ENCODE data around the gene EFCAB8. TPM values are rescaled to one million over a fixed set of nuclear protein-coding genes. Genes with fewer than 3 reads are reported as not detected.

Gene EFCAB8
- polyA plus RNA-seq, 3 donors = 0.02 to 0.09 TPM; not detected in 1

DNA sequence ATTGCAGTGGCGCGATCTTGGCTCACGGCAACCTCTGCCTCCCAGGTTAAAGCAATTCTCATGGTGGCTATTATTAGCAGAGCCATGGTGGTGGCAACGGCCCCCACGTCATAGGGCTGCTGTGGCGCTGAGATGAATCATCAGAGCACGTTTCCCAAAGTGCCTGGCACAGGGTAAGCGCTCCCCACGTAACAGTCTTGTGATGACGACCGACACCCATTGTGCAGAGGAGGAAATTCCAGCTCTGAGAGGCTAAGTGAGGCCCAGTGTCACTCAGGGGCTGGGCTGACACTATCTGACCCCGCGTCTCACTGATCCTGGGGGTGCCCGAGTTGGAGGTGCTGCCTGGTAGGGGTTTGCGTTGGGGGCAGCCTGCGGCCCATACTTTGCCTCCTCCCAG is 129.3 kb downstream of the EFCAB8 start:
- 80 to 85% (median 83%) methylated on average over 16 of the region's 16 CpGs for WGBS, 3 donors
- no peak overlapping the region for H3K27ac ChIP-seq (ENCODE audit: low read depth, low read length)

DNA sequence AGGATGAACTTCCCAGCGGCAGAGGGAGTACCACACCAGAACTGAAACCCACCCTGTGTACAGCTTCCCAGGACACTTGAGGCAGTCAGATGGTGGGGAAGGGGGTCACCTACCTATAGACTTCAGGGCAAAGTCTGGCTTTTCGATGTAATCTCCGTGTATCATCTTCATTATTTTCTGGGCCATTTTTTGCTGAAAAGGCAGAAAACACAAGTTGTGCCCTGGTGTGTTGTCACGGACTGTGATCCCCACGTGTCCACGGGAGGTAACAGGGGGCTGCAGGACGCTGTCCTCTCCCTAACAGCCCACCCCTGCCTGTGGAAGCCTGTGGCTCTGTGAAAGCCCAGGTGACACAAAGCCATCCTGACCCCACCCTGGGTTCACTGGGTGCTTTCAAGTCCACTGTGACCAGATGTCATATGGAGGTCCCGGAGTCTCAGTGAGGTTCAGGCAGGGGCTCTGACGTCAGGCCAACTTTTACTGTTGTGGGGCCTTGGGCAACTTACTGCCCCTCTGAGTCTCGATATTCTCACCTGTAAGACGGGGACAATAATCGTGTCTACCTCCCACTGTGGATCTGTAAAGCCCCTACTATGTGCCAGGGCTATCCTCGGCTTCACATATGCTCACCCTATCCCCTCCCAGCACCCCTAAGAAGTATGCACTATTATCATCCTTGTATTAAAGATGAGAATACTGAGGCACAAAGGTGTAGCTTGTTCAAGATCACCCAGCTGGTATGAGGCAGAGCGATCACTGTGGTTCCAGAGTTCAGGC is 131.0 kb downstream of the EFCAB8 start:
- 81 to 90% (median 85%) methylated on average over 14 of the region's 14 CpGs for WGBS, 3 donors
- H3K27ac ChIP-seq (ENCODE audit: low read depth, low read length) = no peak overlapping the region

DNA sequence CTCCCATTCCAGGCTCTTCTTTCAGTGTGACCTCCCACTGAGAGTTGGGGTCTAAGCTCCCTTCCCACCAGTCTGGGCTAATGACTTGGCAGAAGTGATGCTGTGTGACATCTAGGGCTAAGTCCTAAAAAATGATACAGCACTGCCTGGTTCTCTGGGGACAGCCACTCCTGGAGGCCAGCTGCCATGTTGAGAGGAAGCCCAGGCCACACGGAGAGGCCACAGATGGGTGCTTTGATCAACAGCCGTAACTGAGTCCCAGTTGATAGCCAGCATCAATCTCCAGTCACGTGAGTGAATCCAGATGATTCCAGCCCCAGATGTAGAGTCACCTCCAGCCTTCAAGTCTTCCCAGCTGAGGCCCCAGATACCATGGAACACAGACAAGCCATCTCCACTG is 131.7 kb downstream of the EFCAB8 start:
- 65 to 83% (median 73%) methylated on average over 3 of the region's 3 CpGs for WGBS, 3 donors
- no peak overlapping the region for H3K27ac ChIP-seq (ENCODE audit: low read depth, low read length)

DNA sequence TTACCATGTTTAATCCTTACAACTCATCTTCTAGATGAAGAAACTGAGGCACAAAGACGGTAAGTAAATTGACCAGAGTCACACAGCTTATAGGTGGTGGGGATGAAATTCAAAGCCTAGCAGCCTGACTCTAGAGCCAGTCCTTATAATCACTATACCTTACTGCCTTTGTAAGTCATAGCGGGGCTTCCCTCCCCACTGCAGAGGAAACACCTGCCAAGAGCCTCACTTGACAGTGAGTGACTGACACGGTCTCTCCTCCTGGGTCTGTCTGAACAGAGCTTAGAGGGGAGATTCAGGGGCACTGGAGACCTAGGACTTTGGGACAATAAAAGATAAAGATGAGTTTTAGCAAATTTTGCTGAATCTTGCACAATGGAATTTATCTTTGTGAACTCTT is 132.7 kb downstream of the EFCAB8 start:
- 42 to 51% (median 49%) methylated on average over 3 of the region's 3 CpGs for WGBS, 3 donors
- no peak overlapping the region for H3K27ac ChIP-seq (ENCODE audit: low read depth, low read length)

DNA sequence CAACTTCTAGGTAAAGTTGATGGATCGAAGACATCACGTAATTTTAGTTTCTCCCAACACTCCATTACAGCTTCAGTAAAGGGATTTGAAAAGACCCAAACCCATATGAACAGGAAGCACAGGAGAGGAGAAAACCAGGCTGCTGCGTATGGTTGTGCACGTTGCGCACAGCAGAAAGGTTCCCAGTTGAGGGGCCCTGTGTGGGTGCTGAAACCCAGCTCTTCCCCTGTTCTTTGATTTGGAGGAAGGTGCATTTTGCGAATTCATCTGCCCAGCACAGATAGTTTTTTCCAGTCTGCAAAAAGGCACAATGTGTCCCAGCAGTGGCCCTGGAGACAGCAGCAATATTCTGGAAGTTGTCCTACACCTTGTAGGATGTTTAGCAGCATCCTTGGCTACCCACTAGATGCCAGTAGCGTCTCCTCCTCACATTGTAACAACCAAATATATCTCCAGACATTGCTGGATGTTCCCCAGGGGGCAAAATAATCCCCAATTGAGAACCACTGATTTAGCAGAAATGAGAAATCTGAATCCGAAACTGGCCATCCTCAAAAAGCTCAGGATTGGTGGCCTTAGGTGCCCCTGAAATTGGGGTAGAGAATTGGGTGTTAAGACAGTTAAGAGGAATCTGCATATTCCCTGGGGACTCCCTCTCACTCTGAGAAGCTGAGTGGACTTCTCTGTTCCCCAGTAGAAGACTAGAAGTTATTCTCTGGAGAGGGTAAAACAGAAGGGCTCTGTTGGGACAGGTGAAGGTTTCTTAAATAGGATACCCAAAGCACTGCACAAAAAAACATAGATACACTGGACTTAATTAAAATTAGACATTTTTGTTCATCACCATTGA is 133.3 kb downstream of the EFCAB8 start:
- WGBS, 3 donors = 76 to 84% (median 78%) methylated on average over 8 of the region's 8 CpGs

DNA sequence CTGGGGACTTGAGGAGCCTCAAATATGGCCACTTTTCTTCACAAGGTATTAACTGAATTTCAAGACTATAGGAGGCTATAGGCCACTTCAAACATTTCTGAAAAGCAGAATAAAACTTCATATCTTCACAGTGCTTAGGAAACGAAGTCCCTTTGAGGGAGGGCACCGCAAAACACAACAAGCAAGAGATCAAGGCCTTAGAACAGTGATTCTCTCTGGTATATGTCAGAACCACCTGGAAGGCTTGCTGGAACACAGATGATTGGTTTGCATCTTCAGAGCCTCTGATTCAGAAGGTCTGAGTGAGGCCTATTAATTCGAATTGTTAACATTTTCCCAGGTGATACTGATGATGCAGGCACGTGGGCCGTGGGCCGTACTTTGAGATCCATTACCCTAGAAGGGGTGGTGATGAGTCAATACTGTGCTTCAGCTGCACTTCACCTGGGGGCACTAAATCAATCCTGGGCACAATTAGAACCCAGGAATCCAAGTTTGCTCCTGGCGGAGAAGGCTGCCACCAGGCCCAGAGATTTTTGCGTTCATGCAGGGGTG is 134.8 kb downstream of the EFCAB8 start:
- WGBS, 3 donors = 69 to 82% (median 78%) methylated on average over 8 of the region's 8 CpGs
- no peak overlapping the region for H3K27ac ChIP-seq (ENCODE audit: low read depth, low read length)

More for the DNA sequence above, 133.3 kb downstream of the EFCAB8 start:
- no peak overlapping the region for H3K27ac ChIP-seq (ENCODE audit: low read depth, low read length)

DNA sequence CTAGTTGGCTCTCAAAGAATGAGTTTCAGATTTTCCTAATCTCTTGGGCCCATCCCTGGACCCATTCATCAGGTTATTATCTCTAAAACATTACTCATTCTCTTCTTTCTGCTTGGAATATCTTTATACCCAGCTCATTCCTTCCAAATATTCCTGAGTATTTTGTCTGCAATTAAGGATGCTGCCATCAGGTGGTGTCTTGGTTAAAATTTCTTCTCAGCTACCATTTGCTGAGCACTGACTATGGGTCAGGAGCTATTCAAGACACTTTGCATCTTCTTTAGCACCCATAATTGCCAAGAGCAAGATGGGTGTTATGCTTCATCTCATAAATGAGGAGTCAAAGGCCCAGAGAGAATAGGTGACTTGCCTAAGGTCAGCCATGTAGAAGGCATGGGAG is 137.1 kb downstream of the EFCAB8 start:
- H3K27ac ChIP-seq (ENCODE audit: low read depth, low read length) = no peak overlapping the region

DNA sequence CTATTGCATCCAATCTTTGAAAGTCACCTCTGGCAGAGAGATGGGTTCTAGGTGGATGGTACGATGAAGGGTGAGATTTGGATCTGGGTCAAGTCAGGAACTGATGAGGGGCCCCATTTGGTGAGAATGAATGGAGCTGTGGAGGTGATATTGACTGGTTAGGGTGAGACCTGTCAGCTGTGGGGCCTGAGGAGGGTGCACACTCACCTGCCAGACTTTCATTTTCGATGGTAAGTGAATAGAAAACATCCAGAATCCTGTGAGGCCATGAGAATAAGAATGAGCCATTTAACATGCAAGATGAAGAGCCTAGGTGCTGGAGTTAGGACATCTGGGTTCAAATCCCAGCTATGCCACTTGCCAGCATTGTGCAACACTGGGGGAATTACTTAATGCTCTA is 138.7 kb downstream of the EFCAB8 start:
- H3K27ac ChIP-seq (ENCODE audit: low read depth, low read length) = no peak overlapping the region
- 50 to 85% (median 76%) methylated on average over 2 of the region's 2 CpGs for WGBS, 3 donors

DNA sequence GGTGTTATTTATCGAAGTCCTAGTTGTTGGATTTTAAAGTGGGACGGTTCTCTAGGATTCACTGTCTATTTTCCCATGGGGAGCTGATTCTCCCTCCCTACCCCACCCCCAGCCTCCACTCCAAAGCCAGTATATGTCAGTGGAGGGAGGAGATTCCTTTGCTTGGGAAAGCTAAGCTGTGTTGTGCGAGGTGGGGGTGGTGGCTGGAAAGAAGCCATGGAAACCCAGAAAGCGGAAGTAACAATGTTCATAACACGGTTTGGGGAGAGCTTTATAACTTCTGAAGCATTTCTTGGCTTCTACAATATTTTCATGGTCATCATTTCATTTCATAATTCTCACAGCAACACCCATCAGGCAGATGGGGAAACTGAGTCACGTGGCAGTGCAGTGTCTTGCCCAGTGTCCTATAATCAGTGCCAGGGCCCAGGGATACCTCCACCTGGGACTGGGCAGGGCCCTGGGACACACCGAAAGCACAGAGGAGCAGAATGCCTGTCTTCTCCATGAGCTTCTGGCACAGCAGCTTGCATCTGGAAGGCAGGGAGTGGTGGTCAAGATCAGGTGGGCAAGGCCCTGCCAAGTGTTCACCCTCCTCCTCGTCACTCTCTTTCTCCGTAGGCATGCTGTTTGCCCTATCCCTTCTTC is 141.0 kb downstream of the EFCAB8 start:
- WGBS, 3 donors = 51 to 57% (median 54%) methylated on average over 9 of the region's 9 CpGs
- H3K27ac ChIP-seq (ENCODE audit: low read depth, low read length) = no peak overlapping the region

DNA sequence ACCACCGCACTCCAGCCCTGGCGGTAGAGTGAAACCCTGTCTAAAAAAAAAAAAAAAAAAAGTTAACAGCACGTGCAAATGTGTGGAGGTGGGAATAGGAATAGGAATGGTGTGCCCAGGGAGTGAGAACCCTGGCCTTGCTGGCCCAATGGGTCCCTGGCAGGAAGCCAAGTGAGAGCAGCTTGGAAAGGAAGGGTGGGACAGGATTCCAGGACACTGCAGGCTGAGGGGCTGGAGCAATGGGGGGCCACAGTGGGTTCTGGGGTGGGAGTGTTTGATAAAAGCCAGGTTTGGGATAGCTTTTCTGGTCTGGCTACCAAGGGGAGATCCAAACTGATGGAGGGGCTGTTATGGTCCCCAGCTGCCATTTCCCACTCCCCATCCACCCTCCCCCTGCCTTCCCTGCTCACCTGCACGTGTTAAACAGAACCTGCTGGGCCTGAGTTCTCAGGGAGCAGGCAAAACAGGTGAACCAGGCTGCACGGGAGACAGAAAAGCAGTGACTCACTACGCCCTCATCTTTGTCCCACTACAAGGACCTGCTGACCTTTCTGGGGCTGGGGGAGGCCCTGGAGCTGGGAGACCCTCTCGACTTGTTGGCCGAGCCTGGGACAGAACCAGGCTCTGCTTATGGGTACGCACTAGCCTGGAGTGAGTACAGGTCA is 142.2 kb downstream of the EFCAB8 start:
- WGBS, 3 donors = 43 to 68% (median 64%) methylated on average over 9 of the region's 9 CpGs
- no peak overlapping the region for H3K27ac ChIP-seq (ENCODE audit: low read depth, low read length)

DNA sequence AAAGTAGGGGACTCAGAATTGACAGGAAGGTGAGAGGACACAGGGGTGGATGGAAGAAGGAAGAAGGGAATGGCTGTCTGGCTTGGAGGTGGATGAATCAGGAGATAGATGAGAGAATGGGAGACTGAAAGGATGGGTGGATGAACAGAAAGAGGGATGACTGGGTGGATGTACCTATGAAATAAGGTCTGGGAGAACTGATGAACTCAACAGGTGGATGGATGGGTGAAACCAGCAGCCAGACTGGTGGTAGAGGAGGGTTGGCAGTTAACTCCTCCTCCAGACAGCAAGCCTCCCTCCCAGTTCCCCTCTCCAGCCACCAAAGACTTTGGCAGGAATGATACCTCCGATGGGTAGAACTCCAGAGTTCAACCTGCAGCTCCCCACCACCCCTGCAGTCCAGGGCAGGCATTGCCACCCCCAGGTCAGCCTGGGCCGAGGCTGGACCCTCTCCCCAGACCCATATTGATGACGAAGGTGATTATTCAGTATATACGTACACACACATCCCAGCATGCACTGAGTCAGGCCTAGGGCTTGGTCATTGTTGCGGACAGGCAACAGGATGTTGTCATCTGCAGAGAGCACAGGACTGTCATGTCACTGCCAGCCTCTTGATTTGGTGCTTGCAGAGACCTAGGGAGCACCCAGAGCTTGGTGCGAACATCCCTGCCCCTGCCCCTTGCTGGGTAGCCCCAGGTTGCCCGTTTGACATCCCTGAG is 143.5 kb downstream of the EFCAB8 start:
- 75 to 96% (median 87%) methylated on average over 7 of the region's 7 CpGs for WGBS, 3 donors
- H3K27ac ChIP-seq (ENCODE audit: low read depth, low read length) = no peak overlapping the region

DNA sequence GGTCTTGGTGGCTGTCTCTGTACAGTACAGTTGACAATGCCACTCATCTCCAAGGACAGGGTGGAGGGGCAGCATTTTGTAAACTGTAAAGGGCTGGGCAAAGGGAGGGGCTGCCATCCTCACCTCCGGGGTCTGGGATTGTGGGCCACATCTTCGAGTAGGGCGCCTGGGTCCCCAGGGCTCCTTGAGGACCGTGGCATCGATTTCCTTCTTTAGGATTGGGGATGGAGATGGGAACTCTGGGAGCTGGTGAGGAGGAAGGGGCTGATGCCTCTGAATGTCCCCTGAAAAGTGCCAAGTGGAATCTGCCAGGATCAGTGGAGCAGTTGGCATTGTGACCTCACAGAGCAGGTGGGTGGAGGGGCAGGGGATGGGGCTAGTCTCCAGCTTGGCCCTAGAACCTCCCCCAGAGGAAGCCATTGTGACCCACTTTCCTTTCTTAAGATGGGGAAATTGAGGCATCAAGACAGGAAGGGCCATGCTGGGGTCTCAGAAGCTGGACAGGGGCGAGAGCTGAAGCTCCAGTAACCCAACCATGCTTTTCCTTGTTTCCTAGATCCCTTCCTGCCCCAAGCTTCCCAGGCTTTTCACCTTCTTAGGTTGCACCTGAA is 145.5 kb downstream of the EFCAB8 start, which contains the start of gene SUN5:
TSS of gene SUN5 (minus strand) at position 293 of the 611 bp plus-strand sequence. CDS start at position 200, 93 bp downstream.
- WGBS, 3 donors = 62 to 84% (median 75%) methylated on average over 6 of the region's 6 CpGs

DNA sequence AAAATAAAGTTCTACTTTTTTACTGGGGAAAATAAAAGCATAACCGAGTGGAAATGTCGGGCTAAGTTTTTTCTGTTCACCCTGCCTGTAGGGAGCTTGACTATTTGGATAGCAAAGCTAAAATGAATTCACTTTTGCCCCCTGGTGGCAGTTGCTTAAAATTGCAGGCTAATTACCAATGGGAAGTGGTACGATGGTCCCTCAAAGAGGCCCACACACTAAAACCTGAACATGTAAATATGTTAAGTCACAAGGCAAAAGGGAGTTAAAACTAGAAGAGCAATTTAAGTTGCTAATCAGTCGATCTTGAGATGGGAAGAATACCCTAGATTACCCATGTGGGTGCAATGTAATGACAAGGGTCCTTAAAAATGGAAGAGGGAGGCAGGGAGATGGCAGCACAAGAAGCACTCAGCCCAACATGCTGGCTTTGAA is 146.4 kb downstream of the EFCAB8 start:
- WGBS, 3 donors = 44 to 68% (median 57%) methylated on average over 4 of the region's 4 CpGs
- no peak overlapping the region for H3K27ac ChIP-seq (ENCODE audit: low read depth, low read length)

More for the DNA sequence above, 145.5 kb downstream of the EFCAB8 start, which contains the start of gene SUN5:
- no peak within 1 kb of the TSS for H3K27ac ChIP-seq (ENCODE audit: low read depth, low read length)

DNA sequence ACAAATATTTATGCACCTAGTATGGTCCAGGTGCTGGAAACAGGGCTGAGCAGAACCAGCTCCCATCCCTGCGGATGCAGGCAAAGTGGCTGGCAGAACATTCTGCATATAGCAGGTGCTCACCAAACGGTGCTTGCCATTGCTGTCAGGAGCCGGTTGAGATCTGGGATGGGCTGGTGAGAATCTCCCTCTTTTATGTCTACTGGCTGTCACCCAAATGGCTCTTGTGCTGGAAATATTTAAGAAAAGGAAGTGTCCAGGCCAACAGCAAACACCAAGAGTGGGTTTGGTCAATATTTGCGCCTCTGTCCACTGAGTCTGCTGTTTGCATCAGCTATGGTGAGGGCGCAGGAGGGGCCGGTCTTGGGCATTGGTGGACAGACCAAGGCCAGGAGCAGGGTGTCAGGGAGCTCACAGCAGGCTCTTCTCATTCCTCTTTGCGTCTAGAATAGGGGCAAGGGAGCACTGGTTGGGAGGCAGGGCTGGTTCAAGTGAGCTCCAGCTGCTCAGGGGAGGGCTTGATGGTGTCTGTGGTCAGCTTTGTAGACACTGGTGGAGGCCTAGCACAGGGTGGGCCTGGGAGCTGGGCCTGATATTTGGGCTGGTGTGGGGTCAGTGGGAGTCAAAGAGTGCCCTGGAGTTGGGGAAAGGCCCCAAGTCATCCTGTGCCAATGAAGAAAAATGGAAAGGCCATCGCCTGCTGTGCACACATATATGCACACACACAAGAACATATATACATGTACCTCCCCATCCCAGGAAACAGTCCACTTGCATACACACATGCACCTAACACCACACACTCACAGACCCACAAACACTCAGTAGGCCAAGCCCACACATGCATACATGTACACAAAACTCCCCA is 147.4 kb downstream of the EFCAB8 start:
- H3K27ac ChIP-seq (ENCODE audit: low read depth, low read length) = no peak overlapping the region
- 65 to 82% (median 78%) methylated on average over 8 of the region's 8 CpGs for WGBS, 3 donors

DNA sequence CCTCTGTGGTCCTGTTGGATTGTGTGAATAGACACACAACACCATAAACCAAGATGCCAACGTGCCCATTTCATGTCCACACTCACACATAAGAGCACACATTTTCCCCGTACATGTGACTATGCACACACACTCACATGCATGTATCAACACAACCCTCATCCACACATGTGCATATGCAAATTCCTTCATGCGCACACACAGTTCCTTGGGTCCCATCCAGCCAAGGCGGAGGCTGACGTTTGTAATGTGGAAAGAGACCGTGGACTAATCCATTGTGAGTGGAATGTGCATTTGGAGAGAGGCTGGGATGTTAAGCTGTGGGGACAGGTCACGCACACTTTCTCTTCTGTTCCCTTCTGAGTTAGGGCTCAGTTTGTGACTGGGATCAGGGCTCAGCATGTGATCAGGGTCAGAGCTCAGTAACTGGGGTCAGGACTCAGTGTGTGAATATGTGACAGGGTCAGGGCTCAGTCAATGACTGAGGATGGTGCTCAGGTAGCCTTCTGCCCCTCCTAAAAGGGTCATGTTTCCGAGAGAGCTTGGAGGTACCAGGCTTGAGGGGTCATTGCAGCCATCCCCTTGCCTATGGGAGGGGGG is 148.2 kb downstream of the EFCAB8 start:
- 80 to 86% (median 85%) methylated on average over 8 of the region's 8 CpGs for WGBS, 3 donors
- no peak overlapping the region for H3K27ac ChIP-seq (ENCODE audit: low read depth, low read length)
